Amygdala (tissue), 56 donors: ENCODE results near the gene IQUB.
"Not testable (repeated sequence)": the region's sequence is repeated elsewhere in the genome, so short reads cannot be mapped to it uniquely, and the experiment has no call there.

Source experiments
- DNase-seq, 56 donors: peaks; one replicate each; lab custom pipeline; 2025; lab: John Stamatoyannopoulos, UW

Gene IQUB

GRCh38 chr7:123534383-123535260 is at the start of gene IQUB:
Gene IQUB (minus strand): TSS chr7:123534595. CDS start chr7:123512340, 22,255 bp downstream.
- DNase-seq: peak; percentile 30 to 100 (median 97)

GRCh38 chr7:123583821-123584220 is 49.4 kb upstream of the IQUB start:
- DNase-seq: no peak

- no peak for DNase-seq
These were observed 46.7 kb upstream of the IQUB start for GRCh38 chr7:123581162-123581459.

GRCh38 chr7:123580406-123581161 is 46.2 kb upstream of the IQUB start:
- DNase-seq: peak in 1 of 56 donors; percentile 2

- no peak for DNase-seq
These were observed 45.0 kb upstream of the IQUB start for GRCh38 chr7:123579416-123579815.

GRCh38 chr7:123573896-123574467 is 39.6 kb upstream of the IQUB start:
- no peak for DNase-seq

GRCh38 chr7:123573341-123573740 is 38.9 kb upstream of the IQUB start:
- DNase-seq: no peak

GRCh38 chr7:123571684-123572083 is 37.3 kb upstream of the IQUB start:
- no peak for DNase-seq

GRCh38 chr7:123571187-123571586 is 36.8 kb upstream of the IQUB start:
- no peak for DNase-seq

GRCh38 chr7:123570390-123571182 is 36.2 kb upstream of the IQUB start:
- no peak for DNase-seq

GRCh38 chr7:123569352-123570010 is 35.1 kb upstream of the IQUB start:
- DNase-seq: no peak

- DNase-seq: no peak
These were observed 27.7 kb upstream of the IQUB start for GRCh38 chr7:123562121-123562520.

- DNase-seq: no peak
These were observed 24.0 kb upstream of the IQUB start for GRCh38 chr7:123558289-123558874.

GRCh38 chr7:123557398-123558288 is 23.2 kb upstream of the IQUB start, which contains the start of gene NDUFA5:
Gene NDUFA5 (minus strand): TSS chr7:123557818. CDS start chr7:123557795, 23 bp downstream.
- peak; percentile 63 to 99 (median 95) for DNase-seq

GRCh38 chr7:123557016-123557397 is 22.6 kb upstream of the IQUB start:
- no peak for DNase-seq

GRCh38 chr7:123555484-123555883 is 21.1 kb upstream of the IQUB start:
- DNase-seq: no peak

- DNase-seq: no peak
These were observed 18.8 kb upstream of the IQUB start for GRCh38 chr7:123553159-123553558.

GRCh38 chr7:123552641-123553040 is 18.2 kb upstream of the IQUB start:
- no peak for DNase-seq

GRCh38 chr7:123552134-123552533 is 17.7 kb upstream of the IQUB start:
- not testable (repeated sequence) for DNase-seq
